Measurements from ENCODE around the gene CYP4A22.
"Not testable (repeated sequence)": the region's sequence is repeated elsewhere in the genome, so short reads cannot be mapped to it uniquely, and the experiment has no call there.

DNA sequence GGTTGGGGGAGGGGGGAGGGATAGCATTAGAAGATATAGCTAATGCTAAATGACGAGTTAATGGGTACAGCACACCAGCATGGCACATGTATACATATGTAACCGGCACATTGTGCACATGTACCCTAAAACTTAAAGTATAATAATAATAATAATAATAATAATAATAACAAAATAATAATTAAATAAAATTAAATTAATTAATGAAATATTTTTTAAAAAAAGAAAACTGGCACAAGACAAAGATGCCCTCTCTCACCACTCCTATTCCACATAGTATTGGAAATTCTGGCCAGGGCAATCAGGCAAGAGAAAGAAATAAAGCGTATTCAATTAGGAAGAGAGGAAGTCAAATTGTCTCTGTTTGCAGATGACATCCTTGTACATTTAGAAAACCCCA lies 20.7 kb downstream of the CYP4A22 start:
- TF ChIP-seq, protein P1, sequence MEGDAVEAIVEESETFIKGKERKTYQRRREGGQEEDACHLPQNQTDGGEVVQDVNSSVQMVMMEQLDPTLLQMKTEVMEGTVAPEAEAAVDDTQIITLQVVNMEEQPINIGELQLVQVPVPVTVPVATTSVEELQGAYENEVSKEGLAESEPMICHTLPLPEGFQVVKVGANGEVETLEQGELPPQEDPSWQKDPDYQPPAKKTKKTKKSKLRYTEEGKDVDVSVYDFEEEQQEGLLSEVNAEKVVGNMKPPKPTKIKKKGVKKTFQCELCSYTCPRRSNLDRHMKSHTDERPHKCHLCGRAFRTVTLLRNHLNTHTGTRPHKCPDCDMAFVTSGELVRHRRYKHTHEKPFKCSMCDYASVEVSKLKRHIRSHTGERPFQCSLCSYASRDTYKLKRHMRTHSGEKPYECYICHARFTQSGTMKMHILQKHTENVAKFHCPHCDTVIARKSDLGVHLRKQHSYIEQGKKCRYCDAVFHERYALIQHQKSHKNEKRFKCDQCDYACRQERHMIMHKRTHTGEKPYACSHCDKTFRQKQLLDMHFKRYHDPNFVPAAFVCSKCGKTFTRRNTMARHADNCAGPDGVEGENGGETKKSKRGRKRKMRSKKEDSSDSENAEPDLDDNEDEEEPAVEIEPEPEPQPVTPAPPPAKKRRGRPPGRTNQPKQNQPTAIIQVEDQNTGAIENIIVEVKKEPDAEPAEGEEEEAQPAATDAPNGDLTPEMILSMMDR (IDR thresholded peaks at IDR 0.05), result not testable (repeated sequence)
- TF ChIP-seq POLR2A, POLR2AphosphoS5, EP300 (IDR thresholded peaks at IDR 0.05): not testable (repeated sequence)
